Sigmoid colon (tissue), 4 donors: ENCODE results near the gene ZG16B.

Source experiments
- CTCF ChIP-seq, 4 experiments: fragments of 450-650 bp in 3 of 4; fragments of 200-600 bp in 1 of 4; IDR thresholded peaks; one replicate each; pipeline ENCODE4 v1.5.1; 2016 to 2019; ENCODE audit warnings: antibody characterized with exemption in 4 of 4, mild to moderate bottlenecking in 3 of 4, moderate library complexity in 2 of 4
- EP300 ChIP-seq, 4 donors: sonication (generic); formaldehyde crosslinking; IDR thresholded peaks; one replicate each; pipeline ENCODE4 v1.6.1; 2017; ENCODE audit warnings: antibody characterized with exemption in 4 of 4
- POLR2A ChIP-seq, 2 donors: fragments of 450-650 bp; IDR thresholded peaks; one replicate each; pipeline ENCODE4 v1.6.1; 2016; ENCODE audit warnings: antibody characterized with exemption in 2 of 2, mild to moderate bottlenecking in 2 of 2, moderate library complexity in 2 of 2
- POLR2AphosphoS5 ChIP-seq, 4 donors: sonication (generic); formaldehyde crosslinking; IDR thresholded peaks; one replicate each; pipeline ENCODE4 v1.6.1; 2017; ENCODE audit warnings: antibody characterized with exemption in 4 of 4

GRCh38 chr16:2874912-2875362 lies 44.8 kb downstream of the ZG16B start:
- TF ChIP-seq CTCF (IDR thresholded peaks at IDR 0.05) (peak; percentile 80 to 96 (median 94)), POLR2AphosphoS5 (IDR thresholded peaks at IDR 0.05) (peak in 2 of 4 donors; percentile 8 to 22), POLR2A (IDR thresholded peaks at IDR 0.05) (no peak), EP300 (IDR thresholded peaks at IDR 0.05) (no peak)
